Activated T-helper 1 cell treated with Interleukin-2 at 50 U/mL for 16 hours (primary cell): Measurements from ENCODE around the gene SPTB.
A peak's percentile ranks its signal among the peaks of the same experiment; 100 is the strongest.

Experiments used
- DNase-seq: peaks from one replicate; pipeline ENCODE4 v3.0.0-alpha.2; 2020; ENCODE audit warnings: low read depth

SPTB gene

DNA sequence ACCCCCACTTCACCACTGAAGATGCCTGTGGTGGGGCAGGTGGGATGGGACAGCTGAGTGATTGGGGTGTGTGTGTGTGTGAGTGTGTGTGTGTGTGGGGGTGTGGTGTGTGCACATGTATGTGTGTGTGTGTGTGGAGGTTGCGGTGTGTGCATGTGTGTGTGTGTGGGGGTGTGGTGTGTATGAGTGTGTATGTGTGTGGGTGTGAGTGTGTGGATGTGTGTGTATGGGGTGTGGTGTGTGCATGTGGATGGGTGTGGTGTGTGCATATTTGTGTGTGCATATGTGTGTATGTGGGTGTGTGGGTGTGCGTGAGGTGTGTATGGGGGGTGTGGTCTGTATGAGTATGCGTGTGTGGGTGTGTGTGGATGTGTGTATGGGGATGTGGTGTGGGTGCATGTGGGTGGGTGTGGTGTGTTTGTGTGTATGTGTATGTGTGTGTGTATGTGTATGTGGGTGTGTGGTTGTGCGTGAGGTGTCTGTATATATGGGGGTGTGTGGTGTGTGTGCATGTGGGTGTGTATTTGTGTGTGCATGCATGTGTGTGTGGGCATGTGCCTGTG lies 113.9 kb downstream of the SPTB start:
- DNase-seq = no peak

DNA sequence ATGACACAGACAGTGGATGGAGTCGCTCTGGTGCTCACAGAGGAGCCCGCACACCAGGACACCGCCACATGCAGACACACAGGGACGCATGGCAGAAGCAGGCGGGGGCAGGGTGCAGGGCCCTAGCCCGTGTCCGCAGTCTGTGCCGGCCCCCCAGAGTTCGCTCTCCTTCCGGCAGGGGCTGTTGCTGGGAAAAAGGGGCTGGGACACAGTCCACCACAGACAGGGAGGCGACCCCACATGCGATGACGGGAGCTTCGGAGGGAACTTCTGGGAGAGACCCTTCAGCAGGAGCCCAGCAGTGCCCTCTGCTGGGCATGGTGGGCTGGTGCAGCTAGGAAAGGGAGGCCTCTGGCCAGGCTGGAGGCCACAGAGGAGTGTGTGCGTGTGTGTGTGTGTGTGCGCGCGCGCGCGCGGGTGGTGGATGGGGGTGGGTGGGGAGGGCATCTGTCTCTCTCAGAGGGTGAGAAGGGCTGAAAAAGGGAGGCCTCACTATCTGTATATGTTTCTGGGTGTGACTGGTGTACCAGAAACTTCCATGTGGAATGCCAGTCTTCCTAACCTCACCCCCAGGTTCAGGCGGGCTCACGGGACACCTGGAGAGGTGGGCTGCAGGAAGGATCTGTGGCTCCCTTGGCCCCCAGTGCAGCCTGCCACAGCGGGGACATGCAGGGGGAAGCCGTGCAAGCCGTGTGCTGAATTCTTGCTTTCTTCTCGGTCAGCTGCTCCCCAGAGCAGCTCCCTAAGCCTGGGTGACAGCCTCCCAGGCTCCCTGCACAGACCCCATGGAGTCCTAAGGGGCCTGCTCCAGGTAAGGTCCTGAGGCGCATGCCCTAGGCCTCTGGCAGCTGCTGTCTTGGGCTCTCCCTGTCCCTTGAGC lies 114.8 kb downstream of the SPTB start:
- DNase-seq = peak; percentile 53

DNA sequence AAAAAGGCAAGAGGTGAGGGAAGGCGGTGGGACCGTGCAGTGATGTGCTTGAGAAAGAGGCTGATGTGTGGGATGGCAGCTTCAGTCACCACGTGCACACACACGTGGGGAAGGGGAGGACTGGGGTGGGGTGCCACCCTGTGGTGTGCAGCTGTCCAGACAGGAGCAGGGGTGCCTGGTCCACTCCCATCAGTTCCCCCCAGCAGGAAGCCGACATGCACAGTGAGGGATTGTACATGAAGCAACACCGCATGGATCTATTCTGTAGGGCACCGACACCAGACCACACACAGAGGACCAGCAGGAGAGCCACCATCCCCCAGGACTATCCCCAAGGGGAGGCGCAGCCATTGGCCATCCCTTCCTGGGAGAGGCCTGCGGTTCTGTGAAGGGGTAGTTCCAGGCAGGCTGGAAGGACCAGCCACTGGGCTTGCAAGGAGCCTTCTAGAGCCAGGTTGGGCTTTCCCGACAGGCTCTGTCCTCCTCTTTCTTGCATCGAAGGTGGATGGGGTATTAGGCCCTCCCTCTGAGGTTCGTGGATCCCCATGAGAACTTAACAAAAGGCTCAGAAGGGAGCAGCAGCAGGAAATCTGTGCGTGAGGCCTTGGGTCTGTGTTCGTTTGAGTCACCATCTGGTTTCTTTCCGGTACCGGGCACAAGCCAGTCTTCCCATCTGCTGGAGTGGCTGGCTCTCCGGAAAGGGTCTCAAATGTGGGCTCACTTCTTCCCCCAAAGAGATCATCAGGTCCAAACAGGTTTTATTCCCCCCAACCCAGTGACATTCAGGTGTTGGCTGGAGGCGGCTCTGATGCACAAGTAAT lies 115.7 kb downstream of the SPTB start:
- DNase-seq = no peak

DNA sequence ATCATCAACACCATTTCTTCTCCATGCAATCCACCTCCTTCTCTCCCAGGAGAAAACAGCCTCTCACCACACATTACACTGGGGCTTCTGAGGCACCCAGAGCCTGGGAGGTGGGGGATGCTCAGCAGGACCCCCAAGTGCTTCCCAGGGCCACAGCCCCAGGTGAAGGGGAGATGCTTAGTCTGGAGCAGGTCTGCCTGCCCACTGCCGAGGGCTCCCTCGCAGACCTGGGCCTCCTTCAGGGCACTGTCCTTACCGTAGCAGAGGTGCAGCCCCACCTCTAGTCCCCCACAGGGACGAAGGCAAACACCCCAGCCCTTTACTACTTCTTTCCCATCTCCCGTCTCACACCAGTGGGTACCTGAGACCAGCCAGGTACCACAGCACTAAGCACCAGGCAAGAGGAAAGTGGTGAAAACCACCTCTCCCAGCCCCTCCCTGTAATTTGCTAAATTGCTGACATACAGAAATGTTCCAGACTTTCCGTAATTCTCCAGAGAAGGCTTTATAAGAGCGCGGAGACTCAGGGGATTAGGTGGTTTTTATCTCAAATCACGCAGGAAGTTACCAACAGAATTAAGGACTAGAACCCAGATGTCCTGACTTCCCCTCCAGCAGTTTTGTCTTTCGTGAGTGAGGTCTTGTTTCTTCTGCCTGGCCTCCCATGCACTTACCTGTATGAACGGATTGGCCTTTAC lies 116.5 kb downstream of the SPTB start:
- DNase-seq = no peak

DNA sequence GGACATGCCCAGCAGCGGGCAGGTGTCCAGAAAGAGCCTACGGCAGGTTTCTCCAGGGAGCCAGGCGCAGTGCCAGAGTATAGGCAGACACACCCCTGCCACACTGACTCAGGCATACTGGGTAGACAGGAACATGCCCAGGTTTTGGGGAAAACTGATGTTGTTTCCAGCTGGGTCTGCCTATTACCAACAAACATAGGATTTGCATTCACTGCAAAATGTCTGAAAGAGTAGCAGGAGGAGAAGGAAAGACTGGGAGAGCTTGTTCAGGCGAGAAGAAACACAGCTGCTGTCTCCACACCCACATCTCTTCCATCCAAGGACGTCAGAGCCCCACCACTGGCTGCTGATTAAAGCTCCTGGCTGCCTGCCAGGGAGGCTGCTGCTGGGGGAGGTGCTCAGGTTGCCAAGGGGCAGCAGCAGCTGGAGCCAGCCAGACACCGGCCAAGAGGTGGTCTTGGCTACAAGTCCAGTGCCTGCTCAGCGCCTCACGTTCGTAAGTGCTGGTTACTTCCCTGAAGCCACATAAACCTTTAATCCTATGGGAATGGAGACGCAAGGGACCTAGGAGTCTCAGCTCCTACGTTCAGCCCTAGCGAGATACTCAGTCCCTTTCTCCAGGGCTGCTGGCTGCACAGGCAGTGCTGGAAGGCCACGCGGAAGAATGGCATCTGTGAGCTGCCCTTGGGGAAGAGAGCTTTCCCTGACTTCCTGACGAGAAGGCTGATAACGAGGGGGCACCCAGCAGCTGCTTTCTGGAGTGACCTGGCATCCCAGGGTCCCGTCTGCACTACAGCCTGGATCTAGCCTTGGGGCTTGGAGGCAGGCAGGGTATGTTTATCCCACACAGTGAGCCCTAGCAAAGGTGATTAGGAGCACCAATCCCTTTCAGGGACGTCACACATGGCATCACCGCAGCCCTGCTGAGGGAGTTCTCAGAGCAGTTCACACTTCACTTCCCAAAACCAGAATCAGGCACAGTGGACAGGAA lies 117.4 kb downstream of the SPTB start:
- DNase-seq = peak; percentile 30

DNA sequence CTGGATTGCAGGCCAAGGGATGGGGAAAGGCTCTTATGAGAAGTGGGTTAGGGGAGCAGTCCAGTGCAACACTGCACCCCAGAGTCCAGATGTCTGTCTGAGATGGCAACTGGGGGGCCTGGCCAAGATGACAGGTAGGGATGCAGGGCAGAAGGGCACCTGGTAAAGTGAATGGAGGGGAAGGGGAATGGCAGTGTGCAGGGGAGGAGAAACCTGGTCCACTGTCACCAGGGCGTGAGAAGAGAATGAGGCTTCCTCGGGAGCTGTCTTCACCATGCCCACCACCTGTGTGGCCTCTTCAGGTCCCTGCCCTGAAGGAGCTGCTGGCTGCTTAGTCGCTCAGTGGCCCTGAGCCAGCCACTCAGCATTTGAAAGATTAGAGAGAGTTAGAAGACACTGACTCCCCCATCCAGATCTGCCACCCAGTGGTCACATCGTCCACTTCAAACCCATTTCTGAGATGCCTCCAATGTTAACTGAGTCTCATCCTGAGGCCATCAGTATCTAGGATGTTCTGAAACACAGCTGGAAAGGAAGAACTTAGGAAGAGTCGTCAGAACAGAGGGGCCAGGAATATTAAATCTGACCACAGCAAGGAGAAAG lies 118.2 kb downstream of the SPTB start:
- no peak for DNase-seq

DNA sequence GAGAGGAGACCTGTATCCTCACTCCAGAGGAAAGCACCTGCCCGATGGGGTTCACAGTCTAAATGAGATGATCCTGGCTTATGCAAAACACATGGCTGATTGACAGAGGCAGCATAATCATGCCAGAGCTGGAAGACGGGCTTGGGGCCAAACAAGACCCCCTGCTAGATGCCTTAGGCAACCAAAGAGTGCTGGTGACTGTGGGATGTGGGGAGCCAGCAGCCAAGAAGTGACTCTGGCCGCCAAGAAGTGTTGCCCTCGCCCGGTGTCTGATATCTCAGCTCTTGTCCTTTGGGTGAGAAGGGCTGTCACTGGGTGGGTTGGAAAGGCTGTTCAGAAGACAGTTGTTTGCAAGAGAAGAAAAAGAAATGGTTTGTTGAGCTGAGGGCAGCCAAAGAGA lies 118.8 kb downstream of the SPTB start:
- no peak for DNase-seq

DNA sequence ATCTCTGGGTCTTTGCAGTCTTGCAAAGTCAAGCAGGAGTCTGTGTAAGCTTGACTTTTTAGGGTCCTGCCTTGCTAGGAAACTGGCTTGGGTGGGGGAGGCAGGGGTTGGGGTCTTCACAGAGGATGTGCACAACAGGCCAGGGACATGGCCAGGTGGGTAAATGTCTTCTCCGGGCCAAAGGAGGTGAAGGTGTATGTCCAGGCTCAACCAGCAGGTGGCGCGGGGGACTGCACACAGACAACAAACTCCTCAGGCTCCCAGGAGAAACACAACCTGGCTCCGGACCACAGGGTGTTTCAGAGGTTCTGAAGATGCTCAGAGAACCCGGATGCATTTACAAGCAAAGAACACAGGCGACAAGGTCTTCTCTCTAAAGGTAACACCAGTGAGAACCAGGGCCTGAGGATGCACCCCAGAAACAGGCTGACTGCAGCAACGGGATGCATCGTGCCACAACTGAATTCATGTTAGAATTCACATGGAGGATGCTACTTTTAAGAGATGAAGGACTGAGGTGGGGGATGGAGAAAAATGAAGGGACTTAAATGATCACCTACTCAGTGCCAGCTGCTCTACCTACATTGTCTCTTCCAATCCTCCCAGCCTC lies 119.5 kb downstream of the SPTB start:
- DNase-seq = peak; percentile 24

DNA sequence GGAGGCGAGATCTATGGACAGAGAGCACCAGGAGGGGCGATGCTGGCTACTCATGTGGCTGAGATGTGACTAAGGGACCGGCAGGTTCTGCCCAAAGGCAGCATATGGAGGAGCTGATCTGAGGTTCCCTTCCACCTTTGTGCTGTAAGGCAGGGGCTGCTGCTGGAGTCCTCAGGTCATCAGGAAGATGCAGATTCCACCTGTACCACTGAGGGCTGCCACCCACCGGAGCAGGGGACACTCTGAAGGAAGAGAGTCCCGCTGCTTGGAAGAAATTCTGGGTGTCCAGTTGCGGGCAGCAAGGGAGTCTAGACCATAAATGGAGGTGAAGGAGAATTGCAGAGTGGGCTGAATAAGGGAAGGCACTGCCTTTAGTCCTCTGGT lies 120.2 kb downstream of the SPTB start:
- no peak for DNase-seq

DNA sequence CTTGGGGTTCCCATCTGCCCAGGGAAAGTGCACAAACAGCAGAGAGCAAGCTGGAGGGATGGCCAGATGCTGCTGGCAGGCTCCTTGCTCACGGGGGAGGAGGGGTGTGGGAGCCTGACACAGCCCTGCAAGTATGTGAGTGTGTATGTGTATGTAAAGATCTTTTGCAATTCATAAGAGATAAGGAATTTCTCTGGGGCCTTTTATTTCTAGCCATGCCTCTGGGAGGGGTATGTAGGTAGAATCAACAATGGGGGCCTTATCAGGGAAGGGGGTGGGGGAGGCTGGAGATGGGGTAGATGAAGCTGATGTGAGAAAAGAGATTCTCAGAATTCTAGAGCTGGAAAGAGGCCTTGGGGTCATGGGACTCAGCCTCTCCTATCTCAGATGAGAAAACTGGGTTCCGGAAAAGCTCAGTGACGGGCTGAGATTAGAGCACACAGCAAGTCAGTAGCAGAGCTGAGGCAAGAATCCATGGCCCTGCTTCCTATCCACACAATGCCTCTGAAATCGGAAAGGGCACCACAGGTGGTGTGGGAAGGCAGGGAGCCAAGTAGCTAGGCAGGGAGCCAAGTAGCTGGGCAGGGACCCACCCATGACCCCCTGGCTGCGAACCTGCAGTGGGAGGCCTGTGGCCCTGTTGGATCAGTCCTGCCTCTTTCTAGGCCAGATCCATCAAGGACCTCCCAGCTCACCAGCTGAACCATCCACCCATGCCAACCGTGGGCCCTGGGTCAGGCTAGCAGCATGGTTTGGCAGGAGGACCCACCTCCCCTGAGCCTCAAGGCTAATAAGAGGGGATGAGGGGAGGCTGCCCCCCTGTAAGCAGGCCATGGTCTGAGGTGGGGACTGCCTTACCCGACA lies 120.8 kb downstream of the SPTB start:
- no peak for DNase-seq

DNA sequence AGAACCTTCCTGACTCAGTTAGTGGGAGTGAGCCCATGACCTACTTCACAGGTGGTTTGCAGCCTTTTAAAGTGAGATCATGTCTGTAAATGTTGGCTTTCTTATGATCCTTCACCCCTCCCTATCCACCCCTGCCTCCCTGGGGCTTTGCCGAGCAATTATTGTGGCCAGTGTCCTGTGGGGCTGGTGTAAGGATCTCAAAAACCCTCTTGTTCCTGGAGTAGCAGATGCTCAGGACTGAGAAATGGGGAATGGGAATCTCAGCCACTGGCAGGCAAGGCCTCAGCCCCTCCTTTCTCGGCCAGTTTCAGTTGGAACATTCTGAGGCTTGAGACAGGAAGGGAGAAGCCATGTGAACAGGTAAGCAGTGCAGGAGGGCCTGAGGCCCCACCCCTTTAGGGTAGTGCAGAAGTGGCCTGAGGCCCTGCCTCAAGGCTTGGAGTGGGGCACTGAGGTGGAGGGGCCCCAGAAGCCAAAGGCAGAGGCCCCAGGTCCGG lies 121.6 kb downstream of the SPTB start:
- no peak for DNase-seq

DNA sequence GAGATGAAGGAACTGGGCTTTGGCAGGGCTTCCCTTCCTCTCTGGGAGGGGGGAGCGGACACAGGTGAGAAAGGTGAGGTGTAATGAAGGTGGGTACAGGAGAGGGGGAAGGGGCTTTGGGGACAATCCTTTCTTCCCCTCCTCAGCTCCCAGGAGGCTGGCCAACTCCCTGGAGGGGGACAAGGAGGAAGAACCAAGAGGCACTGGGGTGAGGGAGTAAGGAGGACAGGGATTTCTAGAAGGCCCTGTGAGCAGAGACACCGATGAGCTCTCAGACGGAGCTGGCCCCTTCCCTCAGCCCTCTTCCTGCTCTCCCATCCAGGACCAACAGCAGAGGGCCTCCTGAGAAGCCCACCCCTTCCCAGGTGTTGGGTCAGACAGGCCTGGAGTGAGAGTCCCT lies 122.1 kb downstream of the SPTB start:
- DNase-seq = no peak

DNA sequence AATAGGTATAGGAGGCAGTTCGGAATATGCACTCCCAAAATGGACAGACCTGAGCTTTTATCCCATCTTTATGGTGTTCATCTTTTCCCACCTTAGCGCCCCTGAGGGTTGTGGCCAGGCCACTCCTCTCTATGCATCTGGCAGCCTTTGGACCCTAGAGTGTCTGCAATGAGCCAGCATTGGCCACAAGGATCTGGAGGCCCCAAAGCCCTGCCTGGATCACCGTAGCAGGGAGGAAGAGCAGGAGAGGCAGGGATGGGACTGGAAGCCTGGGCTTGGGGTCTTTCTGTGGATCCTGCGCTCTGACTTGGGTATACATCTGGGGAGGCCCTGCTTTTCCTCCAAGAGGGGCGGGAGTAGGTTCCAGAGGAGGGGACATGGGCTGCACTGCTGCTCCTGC lies 123.0 kb downstream of the SPTB start:
- DNase-seq = no peak

DNA sequence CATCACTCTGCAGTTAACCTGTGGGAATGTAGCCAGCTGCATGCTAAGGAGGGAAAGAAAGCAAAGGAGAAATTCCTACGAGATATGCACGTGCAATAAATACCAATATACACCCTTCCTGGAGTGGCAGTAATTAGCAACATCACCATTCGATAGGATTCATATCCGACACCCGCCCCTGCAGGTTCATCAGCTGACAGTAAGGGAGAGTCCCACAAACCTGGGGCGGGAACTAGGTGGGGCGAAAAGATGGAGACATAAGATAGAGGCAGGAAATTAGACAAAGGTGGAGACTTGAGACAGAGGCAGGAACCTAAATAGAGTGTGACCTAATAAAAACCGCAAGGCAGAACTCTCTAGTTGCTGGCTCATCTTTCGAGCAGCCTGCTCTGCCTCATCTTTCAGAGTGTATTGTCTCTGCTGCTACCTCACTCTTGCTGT lies 123.9 kb downstream of the SPTB start:
- DNase-seq = peak; percentile 66

DNA sequence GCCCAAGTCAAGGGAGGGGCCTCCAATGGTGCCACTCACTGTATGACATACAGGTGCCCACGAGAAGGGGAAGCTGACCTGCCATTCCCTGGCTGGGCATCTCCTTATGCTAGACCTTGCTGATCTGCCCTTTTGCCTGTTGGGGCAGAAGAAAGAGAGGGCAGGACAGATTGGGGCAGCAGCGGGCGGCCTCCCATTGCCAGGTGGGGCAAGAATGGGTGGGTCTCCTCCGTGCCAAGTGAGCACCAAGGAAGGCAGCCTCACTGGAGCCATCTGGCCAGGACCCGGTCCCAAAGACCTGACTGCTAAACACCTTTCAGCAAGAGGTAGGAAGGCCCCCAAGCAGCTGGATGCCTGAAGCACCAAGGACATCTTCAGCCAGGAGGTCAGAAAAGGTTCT lies 125.0 kb downstream of the SPTB start:
- DNase-seq = no peak

DNA sequence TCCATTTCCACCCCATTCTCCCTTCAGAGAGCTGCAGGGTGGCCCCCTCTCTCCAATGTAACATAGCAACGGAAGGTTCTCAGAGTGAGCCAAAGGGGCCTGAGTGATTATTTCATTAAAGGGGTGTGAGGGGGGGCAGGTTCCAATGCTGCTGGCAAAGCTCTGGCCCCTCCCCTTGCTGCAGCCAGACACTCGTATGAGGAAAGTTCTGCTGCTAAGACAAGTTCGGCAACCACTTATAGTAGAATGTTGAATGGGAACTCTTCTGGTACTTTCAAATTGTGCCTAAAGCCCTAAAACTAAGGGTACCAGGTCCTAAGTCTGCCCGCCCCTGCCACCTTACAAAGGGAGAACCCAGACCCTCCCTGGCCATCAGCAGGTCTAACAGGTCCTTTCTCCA lies 125.7 kb downstream of the SPTB start:
- no peak for DNase-seq

DNA sequence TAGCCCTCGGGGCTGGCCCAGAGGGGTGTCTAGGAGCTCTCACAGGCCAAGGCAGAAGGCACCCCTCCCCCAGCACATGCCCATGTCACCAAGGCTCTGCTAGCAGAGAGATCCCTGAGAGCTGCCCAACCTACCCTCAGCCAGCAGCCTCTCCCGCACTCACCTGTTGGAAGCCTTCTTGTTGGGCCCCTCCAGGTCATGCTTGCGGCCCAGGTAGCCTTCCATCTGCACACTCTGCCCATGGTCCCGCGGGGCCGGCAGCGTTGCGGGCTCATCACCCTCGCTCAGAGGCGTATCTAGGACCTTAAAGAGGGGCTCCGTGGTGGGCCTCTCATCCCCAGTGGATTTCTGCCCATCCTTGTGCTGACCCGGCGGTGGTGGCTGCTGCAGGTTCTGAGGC lies 126.3 kb downstream of the SPTB start:
- DNase-seq = no peak

DNA sequence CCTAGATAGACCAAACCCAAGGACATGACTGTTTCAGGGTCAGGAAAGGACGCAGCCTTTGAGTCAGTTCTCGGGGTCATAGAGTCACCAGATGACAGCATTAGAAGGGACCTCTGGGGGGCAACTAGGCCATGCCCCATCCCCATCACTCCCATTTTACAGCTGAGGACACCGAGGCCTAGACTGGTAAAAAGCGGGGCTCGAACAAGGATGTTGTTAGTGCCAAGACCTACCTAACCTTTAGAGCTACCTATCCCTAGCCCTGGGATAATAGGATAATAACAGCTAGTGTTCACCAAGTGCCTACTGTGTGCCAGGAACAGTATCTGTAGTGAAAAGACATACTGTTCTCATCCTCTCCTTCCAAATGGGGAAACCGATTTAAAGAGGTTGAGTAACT lies 126.8 kb downstream of the SPTB start:
- DNase-seq = no peak
